Right lobe of liver (tissue), 6 donors: ENCODE measurements around the gene CNTN2. TPM values are rescaled to one million over a fixed set of nuclear protein-coding genes. Genes with fewer than 3 reads are reported as not detected.

Source experiments
- ATAC-seq, 4 donors: fragments of 200-7000 bp; cut with Tn5 transposase; one replicate each; pipeline ENCODE4 v1.9.1; 2020; ENCODE audit warnings: mild to moderate bottlenecking in 4 of 4, moderate library complexity in 4 of 4
- DNase-seq, 3 donors: peaks; one replicate each; pipeline ENCODE4 v3.0.0-alpha.2; 2020
- H3K27ac ChIP-seq, 3 donors: fragments of 200-600 bp; one replicate each; pipeline ENCODE4 v1.8.0; 2022
- H3K27me3 ChIP-seq, 2 donors: fragments of 200-600 bp; one replicate each; pipeline ENCODE4 v1.8.0; 2022
- H3K36me3 ChIP-seq, 4 donors: fragments of 200-600 bp; sonication (generic) in 1 of 4; one replicate each; pipeline versions ENCODE4 v1.5.1 to v1.8.0; 2017 to 2022; ENCODE audit warnings: control low read depth in 1 of 4
- H3K4me1 ChIP-seq, 4 donors: fragments of 200-600 bp; sonication (generic) in 1 of 4; one replicate each; pipeline versions ENCODE4 v1.5.1 to v1.8.0; 2017 to 2022; ENCODE audit warnings: control low read depth in 1 of 4
- H3K4me3 ChIP-seq, 3 donors: fragments of 200-600 bp; one replicate each; pipeline ENCODE4 v1.8.0; 2022
- H3K9me3 ChIP-seq, 4 donors: fragments of 200-600 bp; sonication (generic) in 1 of 4; one replicate each; pipeline versions ENCODE4 v1.5.1 to v1.8.0; 2017 to 2022; ENCODE audit warnings: control low read depth in 1 of 4
- CTCF ChIP-seq, 4 donors: fragments of 200-600 bp in 3 of 4; fragments of 450-650 bp in 1 of 4; IDR thresholded peaks; one replicate each; pipeline versions ENCODE4 v1.5.1 to v1.8.0; 2016 to 2022; ENCODE audit warnings: antibody characterized with exemption in 4 of 4, mild to moderate bottlenecking in 2 of 4
- POLR2A ChIP-seq: fragments of 450-650 bp; IDR thresholded peaks from one replicate; pipeline ENCODE4 v1.6.1; 2017; ENCODE audit warnings: antibody characterized with exemption, mild to moderate bottlenecking
- WGBS: methylation state at CpG from one replicate; pipeline ENCODE4 v1.1.6; 2018; ENCODE audit warnings: low coverage, low lambda C conversion rate; ENCODE audit not compliant: insufficient coverage; ENCODE audit errors: missing lambda C conversion rate; 5-methylcytosine and 5-hydroxymethylcytosine counted together
- intact Hi-C, 2 donors: fragments of 100-400 bp; cut with DNase I; formaldehyde crosslinking; loops; one replicate each; pipeline versions ENCODE4 v1.11.2 to v1.14.1; 2022
- total RNA-seq, 6 experiments: library from RNA; depleted of rRNA in 2 of 6; stranded (reverse); fragments of >200 nt in 2 of 6; fragmentation: NEBNext Ultra II Directional in 3 of 6; extraction: Animal tissue kit (Norgen Biotek cat#: 25700) in 3 of 6; gene quantifications; one replicate each; pipeline versions ENCODE4 v1.1.0 to v1.2.4, GENCODE V29; 2016 to 2023
- donor health status: DM: no; HTN: yes; CAD: no.
- donor health status: DM: no; HTN: no; CAD: no.
- donor health status: DM: no; HTN: no; CAD: no.
- donor health status: DM: no; HTN: yes; CAD: no.
- donor health status: DM: no; HTN: yes; CAD: no.

Gene CNTN2
- total RNA-seq, 6 experiments from 2014 or later = 0.49 TPM; not detected in 5

GRCh38 chr1:205107327-205107726 lies 64.3 kb downstream of the CNTN2 start:
- no peak for TF ChIP-seq CTCF (IDR thresholded peaks at IDR 0.05)
- no peak for TF ChIP-seq POLR2A
- intact Hi-C loops = no loop called here
- Histone ChIP-seq H3K27ac (no peak overlapping the region), H3K4me1 (no peaks in the 10 kb centered on the region), H3K27me3 (no peaks in the 10 kb centered on the region), H3K9me3 (no peaks in the 10 kb centered on the region), H3K4me3 (no peak overlapping the region), H3K36me3 (peaks cover 0 to 50% (median 11%) of the 10 kb centered on the region in 4 donors)
- 90% methylated on average over 4 of the region's 4 CpGs for WGBS
- no peak for ATAC-seq
- no peak for DNase-seq

GRCh38 chr1:205108464-205108863 lies 65.5 kb downstream of the CNTN2 start:
- Histone ChIP-seq H3K4me3 (no peak overlapping the region), H3K36me3 (peaks cover 0 to 50% (median 7%) of the 10 kb centered on the region in 4 donors), H3K4me1 (no peaks in the 10 kb centered on the region), H3K27ac (no peak overlapping the region), H3K27me3 (no peaks in the 10 kb centered on the region), H3K9me3 (no peaks in the 10 kb centered on the region)
- TF ChIP-seq CTCF (IDR thresholded peaks at IDR 0.05) (no peak), POLR2A (no peak)
- 64% methylated on average over 4 of the region's 4 CpGs for WGBS
- intact Hi-C loops = no loop called here
- DNase-seq (no peak), ATAC-seq (peak in 1 of 4 donors; percentile 50)

GRCh38 chr1:205109269-205109668 lies 66.3 kb downstream of the CNTN2 start:
- ATAC-seq (no peak), DNase-seq (no peak)
- intact Hi-C loops = no loop called here
- TF ChIP-seq CTCF (IDR thresholded peaks at IDR 0.05) (no peak), POLR2A (no peak)
- Histone ChIP-seq H3K36me3 (peaks cover 0 to 50% (median 7%) of the 10 kb centered on the region in 4 donors), H3K9me3 (no peaks in the 10 kb centered on the region), H3K4me3 (no peak overlapping the region), H3K27me3 (no peaks in the 10 kb centered on the region), H3K27ac (no peak overlapping the region), H3K4me1 (no peaks in the 10 kb centered on the region)
- WGBS = 100% methylated on average over 1 of the region's 1 CpG

GRCh38 chr1:205109711-205110110 lies 66.7 kb downstream of the CNTN2 start:
- no peak overlapping the region for H3K4me3 ChIP-seq
- H3K9me3 ChIP-seq = no peaks in the 10 kb centered on the region
- H3K27ac ChIP-seq = no peak overlapping the region
- no peaks in the 10 kb centered on the region for H3K27me3 ChIP-seq
- H3K36me3 ChIP-seq = peaks cover 0 to 50% (median 7%) of the 10 kb centered on the region in 4 donors
- 97% methylated on average over 5 of the region's 5 CpGs for WGBS
- ATAC-seq (no peak), DNase-seq (no peak)
- TF ChIP-seq CTCF (IDR thresholded peaks at IDR 0.05) = no peak
- TF ChIP-seq POLR2A = no peak
- no peaks in the 10 kb centered on the region for H3K4me1 ChIP-seq
- intact Hi-C loops = no loop called here

- Histone ChIP-seq H3K4me3 (no peak overlapping the region), H3K4me1 (no peaks in the 10 kb centered on the region), H3K9me3 (no peaks in the 10 kb centered on the region), H3K27ac (no peak overlapping the region), H3K27me3 (no peaks in the 10 kb centered on the region), H3K36me3 (peaks cover 0 to 34% (median 4%) of the 10 kb centered on the region in 4 donors)
- intact Hi-C loops = no loop called here
- DNase-seq (no peak), ATAC-seq (no peak)
- TF ChIP-seq CTCF (IDR thresholded peaks at IDR 0.05) = no peak
- no peak for TF ChIP-seq POLR2A
These were observed 68.3 kb downstream of the CNTN2 start for GRCh38 chr1:205111354-205111753.
